GM12878 (cell line): ENCODE measurements around the gene BRIX1. TPM values are rescaled to one million over a fixed set of nuclear protein-coding genes. Genes with fewer than 3 reads are reported as not detected.
A peak's percentile ranks its signal among the peaks of the same experiment; 100 is the strongest.

Experiments used
- ATAC-seq: fragments of 200-7000 bp; cut with Tn5 transposase; 3 replicates; pipeline ENCODE4 v1.9.1; 2020; ENCODE audit warnings: mild to moderate bottlenecking, moderate library complexity
- BruUV-seq: library from RNA; stranded (reverse); fragments of 400-500 nt; replicated peaks from 2 replicates; lab custom pipeline; 2021; lab: Mats Ljungman, UMichigan
- CTCF ChIA-PET: fragments of 300-600 bp; sonication (Branson Sonifier 250); formaldehyde crosslinking; extraction: SDS; loops from one replicate; lab custom pipeline; 2021; ENCODE audit warnings: inconsistent platforms; lab: Yijun Ruan, JAX
- POLR2A ChIA-PET: fragments of 350-600 bp; formaldehyde crosslinking; extraction: SDS; loops from one replicate; lab custom pipeline; 2021; ENCODE audit warnings: inconsistent platforms; lab: Charles Lee
- RAD21 ChIA-PET: fragments of 300-600 bp; sonication (Branson Sonifier 250); formaldehyde crosslinking; loops from one replicate; lab custom pipeline; 2023; ENCODE audit warnings: antibody characterized with exemption; ENCODE audit not compliant: unreplicated experiment; lab: Charles Lee
- SMC1A ChIA-PET: fragments of 300-600 bp; sonication (Branson Sonifier 250); formaldehyde crosslinking; loops from one replicate; lab custom pipeline; 2023; ENCODE audit not compliant: unreplicated experiment, uncharacterized antibody; lab: Charles Lee
- DNase-seq: peaks from one replicate; pipeline ENCODE4 v3.0.0-alpha.2; 2011; ENCODE audit warnings: low read depth, low spot score
- FAIRE-seq: peaks from 3 replicates; lab custom pipeline; 2011; peaks lifted over from hg19 to GRCh38; lab: Jason Lieb, UNC
- H2AFZ ChIP-seq: 2 replicates; pipeline ENCODE4 v1.6.0; 2011; ENCODE audit warnings: low read depth, low read length, control low read depth; ENCODE audit not compliant: control insufficient read depth
- H3K27ac ChIP-seq: 2 replicates; pipeline ENCODE4 v1.5.1; 2011; ENCODE audit warnings: control low read depth; ENCODE audit not compliant: control insufficient read depth, insufficient read depth
- H3K27me3 ChIP-seq, 2 experiments: replicated peaks in 1 of 2; 2 replicates each; pipeline versions ENCODE4 v1.6.0 to v1.6.1; 2011; ENCODE audit warnings: low read length in 1 of 2; ENCODE audit not compliant: control insufficient read depth in 2 of 2, insufficient read depth in 2 of 2
- H3K36me3 ChIP-seq, 2 experiments: 2 replicates each; pipeline ENCODE4 v1.5.1; 2011; ENCODE audit warnings: low read length in 1 of 2; ENCODE audit not compliant: control insufficient read depth in 2 of 2, insufficient read depth in 2 of 2
- H3K4me1 ChIP-seq: 2 replicates; pipeline ENCODE4 v1.6.1; 2011; ENCODE audit warnings: mild to moderate bottlenecking, low read length, moderate library complexity, mixed read lengths; ENCODE audit not compliant: control insufficient read depth, insufficient read depth
- H3K4me2 ChIP-seq: 2 replicates; pipeline ENCODE4 v1.6.0; 2011; ENCODE audit warnings: control low read depth; ENCODE audit not compliant: control insufficient read depth, insufficient read depth
- H3K4me3 ChIP-seq: fragments of 200-600 bp; sonication (generic); 2 replicates; pipeline ENCODE4 v1.5.1; 2016
- H3K79me2 ChIP-seq: 2 replicates; pipeline ENCODE4 v1.6.0; 2011; ENCODE audit warnings: low read length; ENCODE audit not compliant: control insufficient read depth, insufficient read depth
- H3K9ac ChIP-seq: 2 replicates; pipeline ENCODE4 v1.8.0; 2011; ENCODE audit warnings: low read length, control low read depth, mixed read lengths; ENCODE audit not compliant: control insufficient read depth, insufficient read depth
- H3K9me3 ChIP-seq: replicated peaks from 3 replicates; pipeline ENCODE4 v1.5.1; 2011; ENCODE audit warnings: mild to moderate bottlenecking, low read length; ENCODE audit not compliant: control insufficient read depth, insufficient read depth
- H4K20me1 ChIP-seq: 2 replicates; pipeline ENCODE4 v1.6.0; 2011; ENCODE audit not compliant: control insufficient read depth, insufficient read depth
- FOS ChIP-seq: IDR thresholded peaks from 3 replicates; pipeline ENCODE4 v1.6.1; 2011; ENCODE audit warnings: borderline replicate concordance; ENCODE audit not compliant: insufficient read length; ENCODE audit errors: extremely low read depth
- HCFC1 ChIP-seq: fragments of 150-350 bp; IDR thresholded peaks from 2 replicates; pipeline ENCODE4 v1.6.1; 2014; ENCODE audit warnings: low read length
- JUNB ChIP-seq: IDR thresholded peaks from 2 replicates; pipeline ENCODE4 v1.6.1; 2016; ENCODE audit warnings: antibody characterized with exemption, mild to moderate bottlenecking
- MYC ChIP-seq: IDR thresholded peaks from 2 replicates; pipeline ENCODE4 v1.6.1; 2011; ENCODE audit warnings: mild to moderate bottlenecking, low read length, moderate library complexity, inconsistent platforms; ENCODE audit not compliant: insufficient read depth, insufficient replicate concordance, insufficient read length, severe bottlenecking
- NRF1 ChIP-seq: conservative IDR thresholded peaks from 2 replicates; pipeline ENCODE4 v1.6.1; 2011; ENCODE audit warnings: mild to moderate bottlenecking, low read depth, low read length, improper control_type of control experiment
- RBBP5 ChIP-seq: fragments of 200-600 bp; sonication (generic); conservative IDR thresholded peaks from 2 replicates; pipeline ENCODE4 v1.6.1; 2016
- SIN3A ChIP-seq: IDR thresholded peaks from 2 replicates; pipeline ENCODE4 v1.6.1; 2012; ENCODE audit warnings: low read depth, low read length, improper control_type of control experiment
- SMAD5 ChIP-seq: IDR thresholded peaks from 2 replicates; pipeline ENCODE4 v1.6.1; 2016; ENCODE audit warnings: antibody characterized with exemption, low read depth
- WGBS: methylation state at CpG from one replicate; pipeline ENCODE4 v1.1.6; 2016; ENCODE audit warnings: low lambda C conversion rate; ENCODE audit not compliant: insufficient replicate concordance, insufficient coverage; ENCODE audit errors: missing lambda C conversion rate; 5-methylcytosine and 5-hydroxymethylcytosine counted together
- in situ Hi-C: fragments of 300-500 bp; cut with MboI; formaldehyde crosslinking; loops from 9 replicates; pipeline ENCODE4 v1.14.3; 2018; ENCODE audit warnings: mixed read lengths
- intact Hi-C: fragments of 100-400 bp; cut with micrococcal nuclease; formaldehyde crosslinking; loops from one replicate; pipeline ENCODE4 v1.14.2; 2022; ENCODE audit not compliant: unreplicated experiment
- polyA plus RNA-seq, 11 experiments: library from polyadenylated mRNA; depleted of rRNA in 4 of 11; unstranded in 6 of 11; stranded (reverse) in 5 of 11; fragments of >200 nt; fragmentation: Nextera tagmentation in 4 of 11; fragmentation: Illumina TruSeq in 1 of 11; extraction: Ambion mirVana in 4 of 11; extraction: Trizol in 1 of 11; gene quantifications; 1 replicate in 1 of 11; 2 replicates in 10 of 11; pipeline versions ENCODE4 v1.2.1 to v1.2.3, GENCODE V29; 2011 to 2016; ENCODE audit warnings: inconsistent platforms in 2 of 11, missing spikeins in 2 of 11, low read depth in 1 of 11
- total RNA-seq, 4 experiments: library from RNA; depleted of rRNA in 3 of 4; stranded (reverse); fragments of >200 nt in 3 of 4; fragmentation: Illumina TruSeq in 1 of 4; extraction: Trizol in 1 of 4; gene quantifications; 2 replicates each; pipeline versions ENCODE4 v1.2.1 to v1.2.3, GENCODE V29; 2013 to 2021
- TF ChIP-seq, protein P1 (sequence below): IDR thresholded peaks from 2 replicates; pipeline ENCODE4 v1.6.1; 2012; ENCODE audit warnings: low read depth, low read length, improper control_type of control experiment
- TF ChIP-seq, protein P2 (sequence below): fragments of 450-650 bp; IDR thresholded peaks from 2 replicates; pipeline ENCODE4 v1.6.1; 2016; ENCODE audit warnings: mild to moderate bottlenecking
- TF ChIP-seq, protein P3 (sequence below): IDR thresholded peaks from 2 replicates; pipeline ENCODE4 v1.6.1; 2012; ENCODE audit warnings: low read depth, low read length, improper control_type of control experiment
- TF ChIP-seq, protein P4 (sequence below): IDR thresholded peaks from 2 replicates; pipeline ENCODE4 v1.6.1; 2011; ENCODE audit warnings: low read depth, mild to moderate bottlenecking, low read length, moderate library complexity, borderline replicate concordance; ENCODE audit errors: extremely low read depth

Gene BRIX1
- total and polyA plus RNA-seq, 10 of the 15 experiments (the other 5 are each of a cell fraction or from before 2014, with no cell fraction given), result 48.3 to 119 (median 78.9) TPM

DNA sequence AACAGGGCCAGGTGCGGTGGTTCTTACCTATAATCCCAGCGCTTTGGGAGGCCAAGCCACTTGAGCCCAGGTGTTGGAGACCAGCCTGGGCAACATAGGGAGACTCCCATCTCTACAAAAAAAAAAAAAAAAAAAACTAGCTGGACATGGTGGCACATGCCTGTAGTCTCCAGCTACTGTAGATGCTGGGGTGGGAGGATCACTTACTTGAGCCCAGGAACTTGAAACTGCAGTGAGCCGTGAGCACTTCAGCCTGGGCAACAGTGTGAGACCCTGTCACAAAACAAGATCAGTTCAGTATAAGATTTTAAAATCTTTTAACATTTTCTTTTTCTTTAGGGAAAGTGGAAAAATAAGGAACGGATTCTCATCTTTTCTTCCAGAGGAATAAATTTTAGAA, 2.5 kb downstream of the BRIX1 start:
- ChIA-PET POLR2A (interaction anchor here (5.3 kb wide), 1 partner anchor 11 kb away, joined by 79 read pairs; the partner anchor contains the start of gene DNAJC21), SMC1A (interaction anchor here (1.1 to 2.2 kb wide), 4 partner anchors 11 to 443 kb away, joined by 3 to 14 read pairs (median 3); partner anchors contain the start of gene DNAJC21), RAD21 (interaction anchor here (0.6 to 3.8 kb wide), 4 partner anchors 11 to 85 kb away, joined by 3 to 50 read pairs (median 8); partner anchors contain the start of gene DNAJC21), CTCF (interaction anchor here (0.6 to 2.7 kb wide), 5 partner anchors 11 to 432 kb away, joined by 3 to 8 read pairs (median 5); partner anchors contain the start of gene DNAJC21)
- no peaks in the 10 kb centered on the region for H3K9me3 ChIP-seq
- peaks cover 6% of the 10 kb centered on the region; the same call in 1 of the 2 replicates for H3K4me1 ChIP-seq
- BruUV-seq, result no TSS peak
- H3K4me2 ChIP-seq, result peak overlapping the region; percentile 88
- 0 out of 2 replicates have a peak overlapping the region, but pooled peaks have one; percentile 28 for H3K27ac ChIP-seq
- intact Hi-C loops (loop anchor here (1.0 to 10.0 kb wide), 3 partner anchors 11 to 913 kb away; partner anchors contain the start of genes AMACR and DNAJC21), in situ Hi-C loops (loop anchor here (10.0 to 25.0 kb wide), 3 partner anchors 431 to 1473 kb away; partner anchors contain the start of genes AMACR and TARS1)
- no peak for FAIRE-seq
- no peaks in the 10 kb centered on the region for H3K27me3 ChIP-seq
- H3K9ac ChIP-seq, result no peak overlapping the region
- H3K79me2 ChIP-seq, result peaks cover 73% of the 10 kb centered on the region
- no peak for DNase-seq
- peak overlapping the region; percentile 86; the same call in 1 of the 2 replicates for H3K4me3 ChIP-seq
- H2AFZ ChIP-seq, result no peak overlapping the region
- peak; percentile 15; the same call in 2 of the 3 replicates for ATAC-seq
- no peak for TF ChIP-seq SIN3A
- TF ChIP-seq FOS, result no peak
- no peak for TF ChIP-seq NRF1
- TF ChIP-seq, protein P1, sequence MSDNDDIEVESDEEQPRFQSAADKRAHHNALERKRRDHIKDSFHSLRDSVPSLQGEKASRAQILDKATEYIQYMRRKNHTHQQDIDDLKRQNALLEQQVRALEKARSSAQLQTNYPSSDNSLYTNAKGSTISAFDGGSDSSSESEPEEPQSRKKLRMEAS, result no peak
- TF ChIP-seq, protein P2, sequence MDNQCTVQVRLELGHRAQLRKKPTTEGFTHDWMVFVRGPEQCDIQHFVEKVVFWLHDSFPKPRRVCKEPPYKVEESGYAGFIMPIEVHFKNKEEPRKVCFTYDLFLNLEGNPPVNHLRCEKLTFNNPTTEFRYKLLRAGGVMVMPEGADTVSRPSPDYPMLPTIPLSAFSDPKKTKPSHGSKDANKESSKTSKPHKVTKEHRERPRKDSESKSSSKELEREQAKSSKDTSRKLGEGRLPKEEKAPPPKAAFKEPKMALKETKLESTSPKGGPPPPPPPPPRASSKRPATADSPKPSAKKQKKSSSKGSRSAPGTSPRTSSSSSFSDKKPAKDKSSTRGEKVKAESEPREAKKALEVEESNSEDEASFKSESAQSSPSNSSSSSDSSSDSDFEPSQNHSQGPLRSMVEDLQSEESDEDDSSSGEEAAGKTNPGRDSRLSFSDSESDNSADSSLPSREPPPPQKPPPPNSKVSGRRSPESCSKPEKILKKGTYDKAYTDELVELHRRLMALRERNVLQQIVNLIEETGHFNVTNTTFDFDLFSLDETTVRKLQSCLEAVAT, result no peak
- TF ChIP-seq, protein P3, sequence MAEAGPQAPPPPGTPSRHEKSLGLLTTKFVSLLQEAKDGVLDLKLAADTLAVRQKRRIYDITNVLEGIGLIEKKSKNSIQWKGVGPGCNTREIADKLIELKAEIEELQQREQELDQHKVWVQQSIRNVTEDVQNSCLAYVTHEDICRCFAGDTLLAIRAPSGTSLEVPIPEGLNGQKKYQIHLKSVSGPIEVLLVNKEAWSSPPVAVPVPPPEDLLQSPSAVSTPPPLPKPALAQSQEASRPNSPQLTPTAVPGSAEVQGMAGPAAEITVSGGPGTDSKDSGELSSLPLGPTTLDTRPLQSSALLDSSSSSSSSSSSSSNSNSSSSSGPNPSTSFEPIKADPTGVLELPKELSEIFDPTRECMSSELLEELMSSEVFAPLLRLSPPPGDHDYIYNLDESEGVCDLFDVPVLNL, result no peak
- no peak for TF ChIP-seq MYC
- no peak for TF ChIP-seq JUNB
- no peak for TF ChIP-seq RBBP5
- no peak for TF ChIP-seq SMAD5
- no peak for TF ChIP-seq HCFC1
- TF ChIP-seq, protein P4, sequence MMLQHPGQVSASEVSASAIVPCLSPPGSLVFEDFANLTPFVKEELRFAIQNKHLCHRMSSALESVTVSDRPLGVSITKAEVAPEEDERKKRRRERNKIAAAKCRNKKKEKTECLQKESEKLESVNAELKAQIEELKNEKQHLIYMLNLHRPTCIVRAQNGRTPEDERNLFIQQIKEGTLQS, result no peak
- H3K36me3 ChIP-seq, result peaks cover 0 to 20% of the 10 kb centered on the region in 2 experiments; a peak in 3 of 4 replicates
- H4K20me1 ChIP-seq, result no peaks in the 10 kb centered on the region
- 74% methylated on average over 4 of the region's 4 CpGs for WGBS
